ENCODE results near the gene DPH3.
"Not testable (repeated sequence)": the region's sequence is repeated elsewhere in the genome, so short reads cannot be mapped to it uniquely, and the experiment has no call there.

Gene DPH3

DNA sequence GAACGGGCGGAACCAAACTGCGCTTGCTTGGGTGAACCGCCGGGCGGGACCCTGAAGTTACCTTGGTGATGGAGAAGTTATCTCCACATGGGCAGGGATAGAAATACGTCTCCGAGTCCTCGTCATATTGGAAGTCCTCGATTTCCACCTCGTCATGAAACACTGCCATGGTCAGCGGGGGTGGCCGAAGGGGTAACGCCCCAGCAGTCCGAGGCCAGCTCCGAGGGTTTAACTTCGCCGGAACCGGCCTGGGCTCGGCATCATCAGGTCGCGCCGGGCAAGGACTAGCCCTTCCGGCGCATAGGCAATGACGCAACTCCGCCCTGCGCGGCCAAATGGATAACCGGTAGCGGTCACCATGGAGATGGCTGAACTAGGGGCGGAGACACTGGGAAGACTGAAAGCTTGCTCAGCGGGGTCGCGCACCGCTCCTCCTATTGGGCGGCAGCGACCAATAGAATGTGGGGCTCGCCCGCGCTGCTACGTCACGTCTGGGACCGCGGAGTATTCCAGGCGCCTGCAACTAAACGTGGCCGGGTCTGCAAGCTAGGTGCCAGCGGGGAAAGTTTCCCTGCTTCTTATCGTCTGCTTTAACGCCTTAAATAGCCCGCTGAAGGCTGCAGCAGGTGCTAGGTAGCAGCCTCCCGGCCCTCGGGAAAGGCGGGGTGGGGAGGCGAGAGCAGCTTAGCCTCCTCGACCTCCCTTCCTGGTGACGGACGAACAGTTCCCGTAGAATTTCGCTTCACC is at the start of gene DPH3, which contains the start of gene OXNAD1:
TSS of gene DPH3 (minus strand) at position 236 of the 747 bp plus-strand sequence. CDS start at position 169, 67 bp downstream.
TSS of gene OXNAD1 (plus strand) at position 505 of the 747 bp plus-strand sequence. CDS start 5,741 bp downstream, outside the sequence.
- peak; percentile 99 for DNase-seq

- no peak for DNase-seq
Observed at GRCh38 chr3:16313886-16314645, 49.3 kb upstream of the DPH3 start.

DNA sequence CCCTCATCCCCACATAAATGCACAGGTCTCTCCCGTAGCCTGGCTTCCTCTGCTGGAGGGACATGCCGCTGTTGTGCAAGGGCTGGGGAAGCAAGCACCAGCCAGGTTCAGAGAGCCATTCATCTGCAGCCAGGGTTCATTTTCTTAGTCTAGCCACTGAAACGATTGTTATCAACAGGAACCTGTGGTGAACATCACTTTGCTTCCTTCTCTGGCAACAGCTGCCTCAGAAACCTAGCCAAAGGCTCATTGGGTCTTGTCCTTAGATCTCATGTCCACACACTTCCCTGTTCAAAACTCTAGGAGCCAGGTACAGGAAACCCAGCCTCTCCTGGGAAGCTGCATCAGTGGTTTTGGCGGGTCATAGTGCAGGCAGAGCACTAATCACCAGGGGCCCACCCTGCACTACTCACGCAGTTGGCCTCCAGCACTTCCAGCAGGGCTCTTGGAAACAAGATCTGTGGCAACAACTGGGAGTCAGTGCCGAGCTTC is 47.3 kb upstream of the DPH3 start:
- no peak for DNase-seq

DNA sequence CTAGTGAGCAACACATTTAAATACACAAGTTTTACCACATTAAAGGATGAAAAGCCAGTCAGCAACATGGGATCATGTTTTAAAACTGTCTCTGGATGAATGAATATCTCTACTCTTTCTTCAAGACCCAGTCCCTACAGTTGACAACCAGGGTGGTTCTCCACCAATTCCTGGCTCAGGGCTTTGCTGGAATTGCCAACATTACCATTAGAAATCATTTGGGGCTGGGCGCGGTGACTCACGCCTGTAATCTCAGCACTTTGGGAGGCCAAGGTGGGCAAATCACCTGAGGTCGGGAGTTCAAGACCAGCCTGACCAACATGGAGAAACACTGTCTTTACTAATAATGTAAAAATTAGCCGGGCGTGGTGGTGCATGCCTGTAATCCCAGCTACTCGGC is 45.7 kb upstream of the DPH3 start:
- not testable (repeated sequence) for DNase-seq

DNA sequence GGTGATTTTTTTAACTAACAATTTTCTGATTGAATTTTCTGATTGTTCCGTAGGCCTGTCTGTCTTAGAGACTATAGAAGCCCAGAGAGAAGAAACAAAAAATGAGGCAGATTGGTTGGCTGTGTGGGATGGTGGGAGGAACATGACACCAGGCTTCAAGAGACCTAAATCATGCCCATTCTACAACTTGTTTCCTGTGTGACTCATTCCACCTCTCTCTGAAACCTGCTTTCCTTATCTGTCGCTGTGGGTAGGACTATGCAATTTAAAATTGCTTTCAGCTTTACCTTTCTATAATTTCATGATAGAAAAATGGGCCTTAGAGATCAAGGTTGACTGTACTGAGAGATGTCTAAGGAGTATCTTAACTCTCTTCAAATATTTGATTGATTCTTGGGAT is 44.8 kb upstream of the DPH3 start:
- DNase-seq, result no peak

GRCh38 chr3:16308727-16309126 is 44.0 kb upstream of the DPH3 start:
- no peak for DNase-seq

- DNase-seq, result no peak
Observed at GRCh38 chr3:16307832-16308531, 43.2 kb upstream of the DPH3 start.

DNA sequence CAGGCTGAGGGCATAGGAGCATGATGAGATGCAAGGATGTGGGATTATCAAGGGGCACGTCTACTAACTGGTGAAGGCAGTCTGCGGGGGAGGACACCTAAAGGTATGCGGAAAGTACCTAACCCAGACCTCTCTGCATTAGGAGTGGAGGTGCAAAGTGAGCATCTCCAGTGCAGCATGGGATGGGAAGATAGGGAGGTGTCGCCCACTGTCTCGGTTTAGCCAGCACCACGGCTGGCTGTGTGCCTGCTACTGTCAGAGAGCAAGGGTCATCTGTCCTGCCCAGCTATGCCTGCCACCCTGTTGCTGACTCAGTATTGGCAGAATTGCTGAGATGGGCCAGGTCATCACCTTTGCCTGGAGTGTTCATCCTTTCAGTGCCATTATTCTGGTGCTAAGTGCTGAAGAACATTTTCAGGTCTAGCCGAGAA is 40.4 kb upstream of the DPH3 start:
- DNase-seq, result no peak

GRCh38 chr3:16304061-16305010 is 39.6 kb upstream of the DPH3 start:
- DNase-seq, result no peak

DNA sequence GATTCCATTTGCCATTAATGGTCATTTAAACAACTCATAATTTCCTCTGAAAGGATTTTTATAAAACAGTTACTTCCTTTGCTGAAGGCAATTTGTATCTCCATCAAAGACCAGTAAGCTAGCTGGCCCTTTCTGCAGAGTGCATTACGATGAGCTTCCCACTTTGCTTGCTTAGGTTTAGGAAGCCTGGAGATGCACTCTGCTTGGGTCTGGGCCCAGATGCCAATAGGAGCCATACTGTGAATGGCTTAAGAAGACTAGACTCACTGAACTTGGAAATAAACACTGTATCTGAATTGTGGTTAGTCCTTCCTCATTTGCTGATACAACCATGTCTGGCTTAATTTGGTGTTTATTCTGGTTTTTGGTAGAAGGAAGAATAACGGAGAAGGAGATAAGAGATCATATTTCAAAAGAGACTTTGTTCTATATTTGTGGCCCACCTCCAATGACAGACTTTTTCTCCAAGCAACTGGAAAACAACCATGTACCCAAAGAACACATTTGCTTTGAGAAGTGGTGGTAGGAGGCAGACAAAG is 38.4 kb upstream of the DPH3 start:
- no peak for DNase-seq

DNA sequence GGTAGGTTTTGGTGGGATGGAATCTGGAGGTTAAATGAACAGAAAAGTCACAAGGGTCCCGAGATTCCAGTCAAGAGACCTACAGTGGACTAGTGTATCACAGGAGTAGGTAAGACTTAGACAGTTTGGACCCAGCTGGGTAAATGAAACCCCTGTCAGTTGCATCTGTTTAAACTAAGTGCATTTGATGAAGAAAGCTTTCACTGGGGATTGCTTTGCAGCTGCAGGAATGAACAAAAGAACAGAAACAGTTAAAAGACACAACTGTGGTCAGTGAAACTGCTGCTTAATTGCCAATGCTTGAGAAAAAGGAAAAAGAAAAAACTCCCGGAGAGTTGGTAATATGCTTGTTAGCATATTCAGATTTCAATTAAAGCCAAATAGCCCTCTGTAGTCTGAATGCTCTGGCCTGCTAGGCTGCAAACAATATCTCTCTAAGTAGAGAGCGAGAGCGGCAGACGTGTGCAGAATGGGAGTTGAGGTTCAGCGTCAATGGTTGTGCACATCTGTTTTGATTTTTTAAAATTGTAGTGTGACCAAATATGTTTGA is 37.4 kb upstream of the DPH3 start:
- no peak for DNase-seq

DNA sequence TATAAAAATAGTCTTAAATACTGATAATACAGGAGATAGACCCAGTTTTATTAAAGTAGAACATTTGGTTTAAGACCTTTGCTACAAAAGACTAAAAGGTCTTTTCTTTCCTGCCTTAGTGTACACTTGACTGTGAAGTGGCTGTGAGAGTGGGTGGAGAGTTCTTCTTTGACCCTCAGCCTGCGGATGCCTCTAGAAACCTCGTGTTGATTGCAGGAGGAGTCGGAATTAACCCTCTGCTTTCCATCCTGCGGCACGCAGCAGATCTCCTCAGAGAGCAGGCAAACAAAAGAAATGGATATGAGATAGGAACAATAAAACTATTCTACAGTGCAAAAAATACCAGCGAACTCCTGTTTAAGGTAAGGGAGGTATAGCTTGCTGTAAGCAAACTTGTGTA is 36.8 kb upstream of the DPH3 start:
- DNase-seq, result no peak

DNA sequence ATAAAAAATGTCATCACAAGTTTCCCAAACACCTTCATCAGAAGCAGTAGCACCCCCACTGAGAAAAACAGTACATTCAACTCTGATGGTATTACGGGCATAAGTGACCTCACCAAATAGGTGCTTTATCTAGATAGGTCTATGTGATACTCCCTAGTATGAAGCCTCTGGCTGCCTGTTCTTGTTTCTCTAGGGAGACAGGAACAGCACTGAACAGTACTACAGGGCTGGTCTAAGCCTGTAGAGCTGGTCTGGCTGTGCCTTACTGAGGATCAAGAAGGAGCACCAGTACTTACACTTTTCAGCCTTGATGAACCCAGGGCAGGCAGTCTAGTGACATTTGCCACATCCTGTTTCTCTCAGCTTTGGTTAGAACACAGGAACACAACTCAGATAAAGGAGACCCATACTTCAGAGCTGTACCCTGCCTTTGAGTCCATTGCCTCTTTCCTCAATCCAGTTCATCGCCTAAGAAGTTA is 36.2 kb upstream of the DPH3 start:
- DNase-seq, result no peak

DNA sequence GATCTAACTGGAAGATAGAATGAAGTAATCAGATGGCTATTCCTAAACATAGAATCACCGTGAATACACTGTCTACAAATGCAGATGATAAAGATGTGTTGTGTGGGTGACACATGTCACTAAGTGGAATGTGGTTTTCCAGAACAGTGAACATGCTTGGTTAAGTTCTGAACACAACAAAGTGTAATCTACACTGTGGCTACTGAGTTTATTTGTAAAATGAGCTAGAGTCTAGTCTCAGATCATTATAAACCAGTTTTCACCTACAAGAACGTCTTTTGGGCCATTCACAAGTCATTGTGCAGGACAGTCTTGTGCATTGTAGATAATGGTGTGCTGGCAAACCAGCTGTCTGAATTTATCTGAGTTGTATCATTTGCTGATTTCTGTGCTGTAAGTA is 35.6 kb upstream of the DPH3 start:
- no peak for DNase-seq

GRCh38 chr3:16299746-16300145 is 35.0 kb upstream of the DPH3 start:
- no peak for DNase-seq

DNA sequence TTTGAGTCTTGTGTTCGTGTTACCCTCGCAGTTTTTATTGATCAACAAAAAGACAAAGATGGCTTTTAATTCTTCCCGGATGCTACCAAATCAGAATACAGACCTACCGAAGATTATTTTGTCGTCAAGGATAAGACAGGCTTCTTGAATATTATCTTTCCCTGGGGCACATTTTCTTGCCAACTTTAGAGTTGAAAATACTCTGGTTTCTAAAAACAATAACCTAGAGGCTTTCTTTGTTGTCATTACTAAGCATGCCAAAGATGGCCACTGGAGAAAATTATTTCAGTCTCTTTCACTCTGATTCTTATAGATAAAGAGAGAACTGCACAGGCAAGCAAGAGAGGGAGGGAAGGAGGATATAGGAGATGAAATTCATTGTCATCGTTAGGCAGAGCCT is 34.1 kb upstream of the DPH3 start:
- no peak for DNase-seq

DNA sequence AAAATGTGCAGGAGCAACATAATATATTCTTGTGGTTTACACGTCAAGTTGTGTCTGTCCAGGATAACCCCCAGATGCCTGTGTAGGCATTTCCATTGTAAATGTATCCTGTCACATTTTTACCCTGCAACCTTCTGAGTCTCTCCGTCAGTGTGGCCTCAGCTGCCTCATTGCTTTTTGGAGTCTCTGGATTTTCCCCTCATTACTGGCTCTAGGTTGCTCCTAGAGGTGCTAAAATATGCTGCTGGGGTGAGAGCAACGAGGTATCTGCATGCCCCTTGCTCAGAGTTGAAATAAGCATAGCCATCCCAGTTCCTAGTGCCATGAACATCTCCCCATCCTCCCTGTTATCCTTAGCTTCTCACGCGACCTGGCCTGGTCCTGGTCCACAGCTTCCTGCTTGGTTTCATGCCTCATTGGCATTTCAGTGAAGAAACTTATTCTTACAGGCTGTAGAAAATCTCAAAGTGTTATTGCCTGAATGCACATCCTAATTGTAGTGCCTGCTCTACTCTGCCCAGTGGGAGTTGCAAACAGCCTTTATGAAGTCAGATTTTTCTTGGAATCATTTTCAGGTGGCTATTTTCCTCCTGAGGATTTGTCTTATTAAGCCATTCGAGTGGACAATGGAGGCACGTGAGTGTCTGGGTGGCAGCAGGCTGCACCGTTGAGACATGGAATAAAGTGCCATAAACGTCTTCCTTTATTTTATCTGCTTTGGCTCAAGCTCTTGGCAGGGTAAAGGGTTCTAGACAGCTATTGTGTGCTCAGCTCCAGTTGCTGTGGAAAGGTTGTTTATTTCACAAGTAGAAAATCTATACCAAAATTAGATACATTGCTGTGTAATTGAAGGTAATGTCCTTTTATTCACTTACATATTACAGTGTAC is 33.5 kb upstream of the DPH3 start:
- DNase-seq, result no peak

- DNase-seq, result no peak
Observed at GRCh38 chr3:16295298-16295890, 30.7 kb upstream of the DPH3 start.

DNA sequence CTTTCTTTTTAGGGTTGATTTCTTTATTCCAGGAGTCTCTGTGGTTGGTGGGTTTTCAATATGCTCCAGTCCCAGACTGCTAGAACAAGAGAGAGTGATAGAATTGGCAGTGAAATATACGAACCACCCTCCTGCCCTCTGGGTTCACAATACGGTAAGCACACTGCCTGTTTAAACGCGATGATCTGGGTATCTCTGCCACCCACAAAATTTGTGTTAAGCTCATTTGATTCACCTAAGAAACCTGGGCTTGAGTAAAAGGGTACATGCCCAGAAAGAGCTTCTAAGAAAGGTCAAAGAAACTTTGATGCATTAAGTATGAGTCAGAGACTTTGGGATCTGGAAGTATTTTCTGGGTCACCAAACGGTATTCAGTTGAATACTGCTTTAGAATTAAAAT is 30.1 kb upstream of the DPH3 start:
- no peak for DNase-seq

GRCh38 chr3:16290827-16291196 is 26.1 kb upstream of the DPH3 start:
- DNase-seq, result no peak

All from T1000 (cell line).